HS-5 (cell line): ENCODE measurements around the gene RRN3.
"Not testable (repeated sequence)": the region's sequence is repeated elsewhere in the genome, so short reads cannot be mapped to it uniquely, and the experiment has no call there.

Source experiments
- DNase-seq: peaks from one replicate; pipeline ENCODE4 v3.0.0-alpha.2; 2012; ENCODE audit warnings: low read depth

The RRN3 gene

GRCh38 chr16:15027503-15028344 is 66.3 kb downstream of the RRN3 start:
- DNase-seq = not testable (repeated sequence)

- not testable (repeated sequence) for DNase-seq
Measured at GRCh38 chr16:15027051-15027450, 67.0 kb downstream of the RRN3 start.

- not testable (repeated sequence) for DNase-seq
Measured at GRCh38 chr16:15025234-15025951, 68.7 kb downstream of the RRN3 start.

GRCh38 chr16:15024858-15025199 is 69.2 kb downstream of the RRN3 start:
- DNase-seq = not testable (repeated sequence)

GRCh38 chr16:15023381-15024077 is 70.5 kb downstream of the RRN3 start:
- DNase-seq = not testable (repeated sequence)

GRCh38 chr16:15022194-15022593 is 71.9 kb downstream of the RRN3 start:
- not testable (repeated sequence) for DNase-seq

- DNase-seq = not testable (repeated sequence)
Measured at GRCh38 chr16:15021429-15021828, 72.6 kb downstream of the RRN3 start.

- not testable (repeated sequence) for DNase-seq
Measured at GRCh38 chr16:15016951-15017580, 77.0 kb downstream of the RRN3 start.

- DNase-seq = not testable (repeated sequence)
Measured at GRCh38 chr16:15016354-15016753, 77.7 kb downstream of the RRN3 start.

GRCh38 chr16:15015671-15016070 is 78.4 kb downstream of the RRN3 start:
- DNase-seq = not testable (repeated sequence)

GRCh38 chr16:15012941-15013340 is 81.1 kb downstream of the RRN3 start:
- not testable (repeated sequence) for DNase-seq
